Measurements from ENCODE around the gene KRT75. TPM values are rescaled to one million over a fixed set of nuclear protein-coding genes. Genes with fewer than 3 reads are reported as not detected.

The KRT75 gene
- total and polyA plus RNA-seq, 2 experiments from 2014 or later = not detected

GRCh38 chr12:52418576-52419110 lies 15.5 kb downstream of the KRT75 start:
- no peak overlapping the region for H3K27ac ChIP-seq
- no peak for TF ChIP-seq EZH2phosphoT487 (IDR thresholded peaks at IDR 0.05; ENCODE audit: insufficient read depth, low read depth)
- no peak for TF ChIP-seq EZH2 (IDR thresholded peaks at IDR 0.05; ENCODE audit: insufficient read depth, poor library complexity, severe bottlenecking)
- H3K27me3 ChIP-seq (replicated peaks; ENCODE audit: insufficient read depth) = no peaks in the 10 kb centered on the region
- no peaks in the 10 kb centered on the region for H3K4me1 ChIP-seq (ENCODE audit: insufficient read depth)
- WGBS, 2 experiments (ENCODE audit: low coverage in 1 of 2, low lambda C conversion rate in 2 of 2, missing lambda C conversion rate in 2 of 2) = 80 to 83% methylated on average over 4 of the region's 4 CpGs
- no peaks in the 10 kb centered on the region for H3K9me3 ChIP-seq (ENCODE audit: low read depth)
- H3K79me2 ChIP-seq (ENCODE audit: insufficient read depth) = no peaks in the 10 kb centered on the region
- H2AFZ ChIP-seq = no peak overlapping the region
- H3K4me3 ChIP-seq = no peak overlapping the region
- no peaks in the 10 kb centered on the region for H3K36me3 ChIP-seq (ENCODE audit: low read depth)
- no peak for DNase-seq
- no peak overlapping the region for H3K9ac ChIP-seq
- in situ Hi-C loops (cut with MboI) = no loop called here
- H3F3A ChIP-seq (ENCODE audit: insufficient read depth) = no peaks in the 10 kb centered on the region
- no peaks in the 10 kb centered on the region for H4K20me1 ChIP-seq (ENCODE audit: insufficient read depth)
- H3K4me2 ChIP-seq (ENCODE audit: unreplicated experiment) = no peak overlapping the region
- no peaks in the 10 kb centered on the region for H3K9me2 ChIP-seq (ENCODE audit: insufficient read depth)

- Histone ChIP-seq H3K79me2 (ENCODE audit: insufficient read depth) (no peaks in the 10 kb centered on the region), H3K9ac (no peak overlapping the region), H3K4me1 (ENCODE audit: insufficient read depth) (no peaks in the 10 kb centered on the region), H3K9me2 (ENCODE audit: insufficient read depth) (no peaks in the 10 kb centered on the region), H3F3A (ENCODE audit: insufficient read depth) (no peaks in the 10 kb centered on the region), H4K20me1 (ENCODE audit: insufficient read depth) (no peaks in the 10 kb centered on the region), H2AFZ (no peak overlapping the region), H3K27me3 (replicated peaks; ENCODE audit: insufficient read depth) (no peaks in the 10 kb centered on the region), H3K27ac (no peak overlapping the region), H3K4me2 (ENCODE audit: unreplicated experiment) (no peak overlapping the region), H3K9me3 (ENCODE audit: low read depth) (no peaks in the 10 kb centered on the region), H3K4me3 (no peak overlapping the region), H3K36me3 (ENCODE audit: low read depth) (no peaks in the 10 kb centered on the region)
- DNase-seq = no peak
- 73 to 81% methylated on average over 2 of the region's 2 CpGs for WGBS, 2 experiments (ENCODE audit: low coverage in 1 of 2, low lambda C conversion rate in 2 of 2, missing lambda C conversion rate in 2 of 2)
- TF ChIP-seq EZH2phosphoT487 (IDR thresholded peaks at IDR 0.05; ENCODE audit: insufficient read depth, low read depth) = no peak
- no peak for TF ChIP-seq EZH2 (IDR thresholded peaks at IDR 0.05; ENCODE audit: insufficient read depth, poor library complexity, severe bottlenecking)
- in situ Hi-C loops (cut with MboI) = no loop called here
Measured at GRCh38 chr12:52417740-52418139, 16.4 kb downstream of the KRT75 start.

- no peaks in the 10 kb centered on the region for H3K9me3 ChIP-seq (ENCODE audit: low read depth)
- H3K4me3 ChIP-seq = no peak overlapping the region
- H3K79me2 ChIP-seq (ENCODE audit: insufficient read depth) = no peaks in the 10 kb centered on the region
- DNase-seq = no peak
- H3K9me2 ChIP-seq (ENCODE audit: insufficient read depth) = no peaks in the 10 kb centered on the region
- H4K20me1 ChIP-seq (ENCODE audit: insufficient read depth) = no peaks in the 10 kb centered on the region
- no peaks in the 10 kb centered on the region for H3K4me1 ChIP-seq (ENCODE audit: insufficient read depth)
- in situ Hi-C loops (cut with MboI) = no loop called here
- H3K4me2 ChIP-seq (ENCODE audit: unreplicated experiment) = no peak overlapping the region
- no peaks in the 10 kb centered on the region for H3F3A ChIP-seq (ENCODE audit: insufficient read depth)
- no peaks in the 10 kb centered on the region for H3K27me3 ChIP-seq (replicated peaks; ENCODE audit: insufficient read depth)
- no peak overlapping the region for H3K27ac ChIP-seq
- H3K36me3 ChIP-seq (ENCODE audit: low read depth) = no peaks in the 10 kb centered on the region
- WGBS, 2 experiments (ENCODE audit: low coverage in 1 of 2, low lambda C conversion rate in 2 of 2, missing lambda C conversion rate in 2 of 2) = 74 to 85% methylated on average over 1 of the region's 1 CpG
- no peak overlapping the region for H3K9ac ChIP-seq
- TF ChIP-seq EZH2 (IDR thresholded peaks at IDR 0.05; ENCODE audit: insufficient read depth, poor library complexity, severe bottlenecking) (no peak), EZH2phosphoT487 (IDR thresholded peaks at IDR 0.05; ENCODE audit: insufficient read depth, low read depth) (no peak)
- no peak overlapping the region for H2AFZ ChIP-seq
Measured at GRCh38 chr12:52416795-52417194, 17.4 kb downstream of the KRT75 start.

GRCh38 chr12:52415870-52416750 lies 18.1 kb downstream of the KRT75 start:
- H3K4me3 ChIP-seq = no peak overlapping the region
- H3K4me2 ChIP-seq (ENCODE audit: unreplicated experiment) = no peak overlapping the region
- H3K9me2 ChIP-seq (ENCODE audit: insufficient read depth) = no peaks in the 10 kb centered on the region
- in situ Hi-C loops (cut with MboI) = no loop called here
- no peak overlapping the region for H3K27ac ChIP-seq
- no peaks in the 10 kb centered on the region for H3K36me3 ChIP-seq (ENCODE audit: low read depth)
- peak; percentile 85 for DNase-seq
- no peaks in the 10 kb centered on the region for H4K20me1 ChIP-seq (ENCODE audit: insufficient read depth)
- no peak for TF ChIP-seq EZH2 (IDR thresholded peaks at IDR 0.05; ENCODE audit: insufficient read depth, poor library complexity, severe bottlenecking)
- TF ChIP-seq EZH2phosphoT487 (IDR thresholded peaks at IDR 0.05; ENCODE audit: insufficient read depth, low read depth) = no peak
- 51% methylated on average over 10 of the region's 10 CpGs for WGBS, 2 experiments (ENCODE audit: low coverage in 1 of 2, low lambda C conversion rate in 2 of 2, missing lambda C conversion rate in 2 of 2)
- H3K79me2 ChIP-seq (ENCODE audit: insufficient read depth) = no peaks in the 10 kb centered on the region
- H3F3A ChIP-seq (ENCODE audit: insufficient read depth) = no peaks in the 10 kb centered on the region
- no peaks in the 10 kb centered on the region for H3K4me1 ChIP-seq (ENCODE audit: insufficient read depth)
- no peak overlapping the region for H3K9ac ChIP-seq
- H2AFZ ChIP-seq = no peak overlapping the region
- H3K9me3 ChIP-seq (ENCODE audit: low read depth) = no peaks in the 10 kb centered on the region
- H3K27me3 ChIP-seq (replicated peaks; ENCODE audit: insufficient read depth) = no peaks in the 10 kb centered on the region

All from GM23248 (cell line).